Trophoblast cell (in vitro differentiated cells and primary cell): ENCODE measurements around the gene GPR3.

ENCODE experiments used
- DNase-seq, 2 donors: peaks; one replicate each; pipeline ENCODE4 v3.0.0-alpha.2; 2016
- H2AFZ ChIP-seq: 2 replicates; pipeline ENCODE4 v1.6.1; 2013; ENCODE audit warnings: low read length, moderate library complexity, mild to moderate bottlenecking; ENCODE audit not compliant: insufficient read depth, poor library complexity
- H2AK5ac ChIP-seq: 2 replicates; pipeline ENCODE4 v1.6.1; 2013; ENCODE audit warnings: mild to moderate bottlenecking, low read length
- H2BK120ac ChIP-seq: 2 replicates; pipeline ENCODE4 v1.6.1; 2013; ENCODE audit warnings: low read length, mild to moderate bottlenecking, moderate library complexity; ENCODE audit not compliant: insufficient read depth, poor library complexity
- H2BK12ac ChIP-seq: 2 replicates; pipeline ENCODE4 v1.6.1; 2013; ENCODE audit warnings: mild to moderate bottlenecking, low read length, moderate library complexity
- H2BK5ac ChIP-seq: 2 replicates; pipeline ENCODE4 v1.6.1; 2013; ENCODE audit warnings: low read length, low read depth, moderate library complexity, mild to moderate bottlenecking; ENCODE audit not compliant: poor library complexity
- H3K14ac ChIP-seq: 2 replicates; pipeline ENCODE4 v1.6.1; 2013; ENCODE audit warnings: mild to moderate bottlenecking, low read length
- H3K18ac ChIP-seq: 2 replicates; pipeline ENCODE4 v1.6.1; 2013; ENCODE audit warnings: mild to moderate bottlenecking, low read length
- H3K23ac ChIP-seq: 2 replicates; pipeline ENCODE4 v1.6.1; 2013; ENCODE audit warnings: low read length
- H3K27ac ChIP-seq: 2 replicates; pipeline ENCODE4 v1.5.1; 2013; ENCODE audit warnings: low read depth, mild to moderate bottlenecking, inconsistent platforms, low read length, moderate library complexity
- H3K27me3 ChIP-seq: 2 replicates; pipeline ENCODE4 v1.6.1; 2013; ENCODE audit warnings: inconsistent platforms, mild to moderate bottlenecking, low read length, moderate library complexity; ENCODE audit not compliant: insufficient read depth
- H3K36me3 ChIP-seq, 2 experiments: 1 replicate in 1 of 2; 2 replicates in 1 of 2; pipeline ENCODE4 v1.6.1; 2013; ENCODE audit warnings: low read length in 2 of 2, mild to moderate bottlenecking in 2 of 2, moderate library complexity in 1 of 2; ENCODE audit not compliant: insufficient read depth in 2 of 2, control insufficient read depth in 1 of 2
- H3K4ac ChIP-seq: 2 replicates; pipeline ENCODE4 v1.6.1; 2013; ENCODE audit warnings: low read depth, mild to moderate bottlenecking, low read length, moderate library complexity
- H3K4me1 ChIP-seq, 2 experiments: 1 replicate in 1 of 2; 2 replicates in 1 of 2; pipeline ENCODE4 v1.6.1; 2013; ENCODE audit warnings: low read length in 2 of 2, mild to moderate bottlenecking in 2 of 2, moderate library complexity in 1 of 2; ENCODE audit not compliant: insufficient read depth in 2 of 2, control insufficient read depth in 1 of 2
- H3K4me2 ChIP-seq: 2 replicates; pipeline ENCODE4 v1.6.1; 2013; ENCODE audit warnings: inconsistent platforms, mild to moderate bottlenecking, low read length, moderate library complexity
- H3K4me3 ChIP-seq: 2 replicates; pipeline ENCODE4 v1.5.1; 2013; ENCODE audit warnings: mild to moderate bottlenecking, low read depth, low read length, inconsistent platforms
- H3K79me1 ChIP-seq: one replicate; pipeline ENCODE4 v1.6.1; 2013; ENCODE audit warnings: low read length
- H3K79me2 ChIP-seq: 2 replicates; pipeline ENCODE4 v1.6.1; 2013; ENCODE audit warnings: low read length, mild to moderate bottlenecking; ENCODE audit not compliant: control insufficient read depth, insufficient read depth, poor library complexity
- H3K9ac ChIP-seq: 2 replicates; pipeline ENCODE4 v1.6.1; 2013; ENCODE audit warnings: mild to moderate bottlenecking, low read length
- H3K9me3 ChIP-seq: 2 replicates; pipeline ENCODE4 v1.6.1; 2013; ENCODE audit warnings: low read depth, mild to moderate bottlenecking, control low read depth, inconsistent platforms, low read length; ENCODE audit not compliant: insufficient read depth
- H4K12ac ChIP-seq: 2 replicates; pipeline ENCODE4 v1.6.1; 2013; ENCODE audit warnings: low read depth, mild to moderate bottlenecking, low read length, moderate library complexity
- H4K8ac ChIP-seq: 2 replicates; pipeline ENCODE4 v1.6.1; 2013; ENCODE audit warnings: low read depth, mild to moderate bottlenecking, low read length, moderate library complexity
- H4K91ac ChIP-seq: one replicate; pipeline ENCODE4 v1.6.1; 2013; ENCODE audit warnings: low read depth, mild to moderate bottlenecking, low read length, moderate library complexity
- WGBS: extraction: QIAGEN DNeasy Blood & Tissue Kit; methylation state at CpG from one replicate; pipeline ENCODE4 v1.1.7; 2013; ENCODE audit warnings: missing lambda C conversion rate; ENCODE audit not compliant: insufficient read length, insufficient coverage; ENCODE audit errors: extremely low coverage; 5-methylcytosine and 5-hydroxymethylcytosine counted together

Gene GPR3

GRCh38 chr1:27361044-27361402 is 31.4 kb upstream of the GPR3 start:
- Histone ChIP-seq H4K8ac (no peak overlapping the region), H4K91ac (no peak overlapping the region), H3K4me1 (peaks cover 21 to 24% of the 10 kb centered on the region in 2 experiments), H2BK120ac (no peak overlapping the region), H3K36me3 (peaks cover 3 to 19% of the 10 kb centered on the region in 2 experiments), H3K27me3 (peaks cover 18% of the 10 kb centered on the region), H3K9me3 (peaks cover 11% of the 10 kb centered on the region), H2AFZ (no peak overlapping the region), H3K79me1 (peaks cover 7% of the 10 kb centered on the region), H2AK5ac (no peak overlapping the region), H3K79me2 (no peaks in the 10 kb centered on the region), H3K4me2 (peak overlapping the region; percentile 77), H3K14ac (no peak overlapping the region), H3K23ac (no peak overlapping the region), H2BK5ac (no peak overlapping the region), H3K4ac (no peak overlapping the region), H3K4me3 (no peak overlapping the region), H3K27ac (no peak overlapping the region), H2BK12ac (no peak overlapping the region), H3K9ac (no peak overlapping the region), H4K12ac (no peak overlapping the region), H3K18ac (no peak overlapping the region)
- DNase-seq: no peak
- no CpG with 5 or more reads among the region's 21 CpGs for WGBS

- no peak overlapping the region for H3K27ac ChIP-seq
- peaks cover 2 to 17% of the 10 kb centered on the region in 2 experiments for H3K36me3 ChIP-seq
- H3K4me1 ChIP-seq: peaks cover 21 to 24% of the 10 kb centered on the region in 2 experiments
- H4K12ac ChIP-seq: no peak overlapping the region
- H3K9ac ChIP-seq: no peak overlapping the region
- no peak overlapping the region for H3K14ac ChIP-seq
- H3K79me1 ChIP-seq: peaks cover 8% of the 10 kb centered on the region
- peaks cover 1% of the 10 kb centered on the region for H3K79me2 ChIP-seq
- no peak overlapping the region for H3K23ac ChIP-seq
- H2BK120ac ChIP-seq: no peak overlapping the region
- no peak overlapping the region for H2AFZ ChIP-seq
- H3K4me3 ChIP-seq: no peak overlapping the region
- no peak overlapping the region for H2AK5ac ChIP-seq
- H3K27me3 ChIP-seq: peaks cover 18% of the 10 kb centered on the region
- no peak overlapping the region for H3K4me2 ChIP-seq
- no peak overlapping the region for H2BK5ac ChIP-seq
- no peak overlapping the region for H3K4ac ChIP-seq
- H3K18ac ChIP-seq: no peak overlapping the region
- no CpG with 5 or more reads among the region's 8 CpGs for WGBS
- no peak overlapping the region for H4K8ac ChIP-seq
- no peak overlapping the region for H4K91ac ChIP-seq
- H2BK12ac ChIP-seq: no peak overlapping the region
- DNase-seq: no peak
- H3K9me3 ChIP-seq: peaks cover 11% of the 10 kb centered on the region
These were observed 30.9 kb upstream of the GPR3 start for GRCh38 chr1:27361553-27361952.

GRCh38 chr1:27363766-27364695 is 28.4 kb upstream of the GPR3 start:
- Histone ChIP-seq H4K91ac (no peak overlapping the region), H3K14ac (no peak overlapping the region), H3K18ac (no peak overlapping the region), H2AK5ac (no peak overlapping the region), H3K79me1 (peaks cover 11% of the 10 kb centered on the region), H3K4me1 (peaks cover 21 to 26% of the 10 kb centered on the region in 2 experiments), H3K4ac (no peak overlapping the region), H3K27ac (no peak overlapping the region), H2BK5ac (no peak overlapping the region), H4K12ac (no peak overlapping the region), H3K23ac (no peak overlapping the region), H3K36me3 (peaks cover 2 to 8% of the 10 kb centered on the region in 2 experiments), H3K9ac (no peak overlapping the region), H2BK120ac (no peak overlapping the region), H3K4me2 (no peak overlapping the region), H3K27me3 (peaks cover 18% of the 10 kb centered on the region), H3K4me3 (no peak overlapping the region), H3K9me3 (peaks cover 11% of the 10 kb centered on the region), H3K79me2 (peaks cover 1% of the 10 kb centered on the region), H2AFZ (no peak overlapping the region), H2BK12ac (no peak overlapping the region), H4K8ac (no peak overlapping the region)
- no peak for DNase-seq
- no CpG with 5 or more reads among the region's 26 CpGs for WGBS

GRCh38 chr1:27364696-27365371 is 27.6 kb upstream of the GPR3 start:
- Histone ChIP-seq H3K79me2 (peaks cover 1% of the 10 kb centered on the region), H3K9me3 (peaks cover 8% of the 10 kb centered on the region), H2AFZ (peak overlapping the region; percentile 32), H3K36me3 (peaks cover 2 to 8% of the 10 kb centered on the region in 2 experiments), H3K4me1 (peaks cover 20 to 26% of the 10 kb centered on the region in 2 experiments), H4K12ac (peak overlapping the region; percentile 6), H3K79me1 (peaks cover 11% of the 10 kb centered on the region), H2BK12ac (peak overlapping the region; percentile 19), H4K91ac (peak overlapping the region; percentile 41), H3K23ac (no peak overlapping the region), H2AK5ac (no peak overlapping the region), H3K27ac (peak overlapping the region; percentile 50), H3K14ac (peak overlapping the region; percentile 0), H3K4ac (no peak overlapping the region), H3K9ac (no peak overlapping the region), H2BK5ac (no peak overlapping the region), H3K18ac (peak overlapping the region; percentile 37), H3K27me3 (peaks cover 15% of the 10 kb centered on the region), H4K8ac (peak overlapping the region; percentile 0), H3K4me3 (peak overlapping the region; percentile 20), H3K4me2 (peak overlapping the region; percentile 12), H2BK120ac (peak overlapping the region; percentile 26)
- no CpG with 5 or more reads among the region's 11 CpGs for WGBS
- DNase-seq: peak; percentile 89 to 90
